CD4-positive, CD25-positive, alpha-beta regulatory T cell (primary cell): Measurements from ENCODE around the gene PNRC1. TPM values are rescaled to one million over a fixed set of nuclear protein-coding genes. Genes with fewer than 3 reads are reported as not detected.
"Not testable (repeated sequence)": the region's sequence is repeated elsewhere in the genome, so short reads cannot be mapped to it uniquely, and the experiment has no call there.

Source experiments
- ATAC-seq, 2 donors: fragments of 150-1000 bp; cut with Tn5 transposase; one replicate each; pipeline ENCODE4 v1.10.0; 2021; ENCODE audit warnings: low read depth in 2 of 2, moderate number of reproducible peaks in 2 of 2, moderate library complexity in 1 of 2
- DNase-seq, 3 donors: peaks; one replicate each; pipeline versions ENCODE4 v3.0.0 to v3.0.0-alpha.2; 2012 to 2022; ENCODE audit warnings: mixed read lengths in 1 of 3
- H3K27ac ChIP-seq: one replicate; pipeline ENCODE4 v1.7.0; 2013; ENCODE audit warnings: mild to moderate bottlenecking, low read length; ENCODE audit not compliant: insufficient read depth, poor library complexity, severe bottlenecking
- H3K27me3 ChIP-seq: one replicate; pipeline ENCODE4 v1.7.0; 2013; ENCODE audit warnings: low read length; ENCODE audit not compliant: control insufficient read depth, insufficient read depth
- H3K36me3 ChIP-seq: one replicate; pipeline ENCODE4 v1.7.0; 2013; ENCODE audit warnings: mild to moderate bottlenecking, low read length, moderate library complexity; ENCODE audit not compliant: control insufficient read depth, insufficient read depth
- H3K4me1 ChIP-seq: 2 replicates; pipeline ENCODE4 v1.7.0; 2013; ENCODE audit warnings: mild to moderate bottlenecking, low read length; ENCODE audit not compliant: insufficient read depth, control insufficient read depth, poor library complexity, severe bottlenecking
- H3K4me3 ChIP-seq: one replicate; pipeline ENCODE4 v1.7.0; 2013; ENCODE audit warnings: low read depth, mild to moderate bottlenecking, low read length, moderate library complexity
- H3K9me3 ChIP-seq, 2 experiments: 1 replicate in 1 of 2; 2 replicates in 1 of 2; pipeline ENCODE4 v1.7.0; 2013; ENCODE audit warnings: low read length in 2 of 2, mild to moderate bottlenecking in 1 of 2, moderate library complexity in 1 of 2; ENCODE audit not compliant: control insufficient read depth in 2 of 2
- H3K27ac Mint-ChIP-seq, 3 donors: one replicate each; pipeline ENCODE4 v1.8.0; 2020 to 2022; ENCODE audit warnings: mild to moderate bottlenecking in 3 of 3, mixed read lengths in 3 of 3, moderate library complexity in 2 of 3
- H3K27me3 Mint-ChIP-seq: one replicate; pipeline ENCODE4 v1.8.0; 2022; ENCODE audit warnings: mild to moderate bottlenecking, mixed read lengths
- H3K36me3 Mint-ChIP-seq: one replicate; pipeline ENCODE4 v1.8.0; 2020; ENCODE audit warnings: mixed read lengths
- H3K4me1 Mint-ChIP-seq, 4 donors: one replicate each; pipeline ENCODE4 v1.8.0; 2020 to 2022; ENCODE audit warnings: mixed read lengths in 4 of 4, mild to moderate bottlenecking in 1 of 4
- H3K4me3 Mint-ChIP-seq, 4 donors: one replicate each; pipeline ENCODE4 v1.8.0; 2020 to 2022; ENCODE audit warnings: mild to moderate bottlenecking in 4 of 4, mixed read lengths in 4 of 4, moderate library complexity in 3 of 4
- H3K9me3 Mint-ChIP-seq, 7 donors: one replicate each; pipeline ENCODE4 v1.8.0; 2020 to 2022; ENCODE audit warnings: mixed read lengths in 7 of 7, mild to moderate bottlenecking in 3 of 7, moderate library complexity in 2 of 7
- polyA plus RNA-seq, 4 donors: library from polyadenylated mRNA; unstranded; fragments of 300-500 nt; fragmentation: Illumina TruSeq; gene quantifications; one replicate each; pipeline ENCODE4 v1.2.3, GENCODE V29; 2021
- total RNA-seq: library from RNA; stranded (reverse); gene quantifications from one replicate; pipeline ENCODE4 v1.2.3, GENCODE V29; 2022

The PNRC1 gene
- total RNA-seq (734 TPM), polyA plus RNA-seq (100 to 1,000 TPM; 357 to 551 (median 483) TPM)

DNA sequence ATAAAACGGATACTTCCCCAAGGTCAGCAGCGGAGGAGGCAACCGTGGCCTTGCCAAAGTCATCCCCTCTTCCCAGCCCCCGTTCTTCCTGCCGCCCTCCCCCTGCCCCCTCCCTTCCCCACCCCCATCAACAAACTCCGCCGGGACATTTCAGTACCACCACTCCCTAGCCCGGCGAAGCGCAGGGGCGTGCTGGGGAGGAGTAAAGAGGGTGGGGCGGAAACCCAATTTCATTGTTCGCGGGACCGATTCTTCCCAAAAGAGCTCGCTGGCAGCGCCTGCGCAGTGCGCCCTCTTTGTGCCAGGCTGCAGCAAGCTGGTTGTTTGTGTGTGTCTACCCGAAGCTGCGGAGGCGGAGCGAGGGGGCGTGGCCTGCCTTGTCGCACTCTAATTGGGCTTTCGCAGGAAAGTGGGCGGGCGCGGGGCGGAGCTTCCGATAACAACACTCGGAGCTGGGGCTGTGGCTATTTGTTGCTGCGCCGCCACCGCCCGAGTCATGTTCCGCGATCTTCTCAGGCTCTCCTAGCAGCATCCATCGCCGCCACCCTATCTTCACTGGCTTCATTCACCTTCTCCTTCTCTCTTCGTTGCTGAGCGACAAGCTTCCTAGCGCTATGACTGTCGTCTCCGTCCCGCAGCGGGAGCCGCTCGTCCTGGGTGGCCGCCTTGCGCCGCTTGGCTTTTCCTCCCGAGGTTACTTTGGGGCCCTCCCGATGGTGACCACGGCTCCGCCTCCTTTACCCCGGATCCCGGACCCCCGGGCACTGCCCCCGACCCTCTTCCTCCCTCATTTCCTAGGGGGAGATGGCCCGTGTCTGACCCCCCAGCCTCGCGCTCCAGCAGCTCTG lies at the start of gene PNRC1:
TSS of gene PNRC1 (plus strand) at position 471 of the 848 bp plus-strand sequence. CDS start at position 615, 144 bp downstream.
- no peaks in the 10 kb centered on the region for H3K9me3 ChIP-seq
- H3K4me1 ChIP-seq: peaks cover 29% of the 10 kb centered on the region
- H3K27me3 Mint-ChIP-seq: peaks cover 18% of the 10 kb centered on the region
- DNase-seq (peak; percentile 100), ATAC-seq (peak; percentile 68 to 76)
- peak within 1 kb of the TSS; percentile 96 to 100 (median 97) for H3K4me3 Mint-ChIP-seq
- peak within 1 kb of the TSS; percentile 99 for H3K4me3 ChIP-seq
- peaks cover 33% of the 10 kb centered on the region for H3K36me3 Mint-ChIP-seq
- no peaks in the 10 kb centered on the region for H3K27me3 ChIP-seq
- H3K27ac ChIP-seq: peak within 1 kb of the TSS; percentile 100
- H3K27ac Mint-ChIP-seq: peak within 1 kb of the TSS; percentile 95 to 98 (median 98)
- no peaks in the 10 kb centered on the region for H3K9me3 Mint-ChIP-seq
- peaks cover 22 to 48% (median 30%) of the 10 kb centered on the region in 4 donors for H3K4me1 Mint-ChIP-seq
- peaks cover 27% of the 10 kb centered on the region for H3K36me3 ChIP-seq

DNA sequence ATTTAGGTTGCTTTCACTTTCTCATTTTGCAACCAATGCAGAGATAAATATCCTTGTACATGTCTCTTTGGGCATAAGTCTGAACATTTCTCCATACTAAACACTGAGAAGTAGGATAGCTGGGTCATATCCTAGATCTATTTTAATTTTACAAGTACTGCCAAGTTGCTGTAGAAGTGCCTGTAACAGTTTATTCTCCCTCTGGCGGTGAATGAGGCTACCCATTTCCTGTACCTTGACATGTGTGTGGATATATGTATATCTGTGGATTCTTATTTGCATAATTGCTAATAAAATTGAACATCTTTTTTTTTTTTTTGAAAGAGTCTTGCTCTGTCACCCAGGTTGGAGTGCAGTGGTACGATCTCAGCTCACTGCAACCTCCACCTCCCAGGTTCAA lies 48.0 kb upstream of the PNRC1 start:
- peaks cover 8% of the 10 kb centered on the region for H3K27me3 Mint-ChIP-seq
- Histone ChIP-seq H3K9me3 (peaks cover 5% of the 10 kb centered on the region in 2 experiments), H3K27me3 (peaks cover 5% of the 10 kb centered on the region), H3K4me3 (no peak overlapping the region), H3K36me3 (no peaks in the 10 kb centered on the region), H3K27ac (no peak overlapping the region), H3K4me1 (no peaks in the 10 kb centered on the region)
- DNase-seq (peak in 1 of 3 donors; percentile 26), ATAC-seq (no peak)
- peaks cover 0 to 2% (median 0%) of the 10 kb centered on the region in 4 donors for H3K4me1 Mint-ChIP-seq
- H3K27ac Mint-ChIP-seq: no peak overlapping the region
- H3K9me3 Mint-ChIP-seq: peaks cover 0 to 4% (median 1%) of the 10 kb centered on the region in 7 donors
- no peaks in the 10 kb centered on the region for H3K36me3 Mint-ChIP-seq
- H3K4me3 Mint-ChIP-seq: no peak overlapping the region

DNA sequence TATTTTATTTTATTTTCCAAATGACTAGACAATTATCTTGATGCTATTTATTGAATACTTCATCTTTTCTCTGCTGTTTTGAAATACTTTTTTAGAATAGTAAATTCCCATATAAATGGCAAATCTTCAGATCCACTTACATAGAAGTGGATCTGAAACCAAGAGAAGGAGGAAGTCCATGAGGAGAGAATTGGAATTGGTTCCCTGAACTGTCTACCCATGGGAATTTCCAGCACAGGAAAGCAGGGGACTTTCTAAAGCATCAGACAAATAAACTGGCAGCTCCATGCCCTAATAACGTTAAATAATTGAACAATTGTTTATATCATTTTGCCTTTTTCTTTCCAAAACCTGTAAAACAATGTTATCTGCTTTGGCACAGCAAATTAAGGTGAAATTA lies 47.1 kb upstream of the PNRC1 start:
- Histone ChIP-seq H3K4me3 (no peak overlapping the region), H3K27ac (no peak overlapping the region), H3K9me3 (peaks cover 10 to 14% of the 10 kb centered on the region in 2 experiments), H3K36me3 (no peaks in the 10 kb centered on the region), H3K27me3 (peaks cover 5% of the 10 kb centered on the region), H3K4me1 (no peaks in the 10 kb centered on the region)
- Mint-ChIP-seq H3K36me3 (peaks cover 1% of the 10 kb centered on the region), H3K27ac (no peak overlapping the region), H3K9me3 (peaks cover 0 to 13% (median 5%) of the 10 kb centered on the region in 7 donors), H3K4me1 (peaks cover 0 to 2% (median 0%) of the 10 kb centered on the region in 4 donors), H3K4me3 (no peak overlapping the region), H3K27me3 (peaks cover 4% of the 10 kb centered on the region)
- DNase-seq: no peak
- ATAC-seq: no peak

DNA sequence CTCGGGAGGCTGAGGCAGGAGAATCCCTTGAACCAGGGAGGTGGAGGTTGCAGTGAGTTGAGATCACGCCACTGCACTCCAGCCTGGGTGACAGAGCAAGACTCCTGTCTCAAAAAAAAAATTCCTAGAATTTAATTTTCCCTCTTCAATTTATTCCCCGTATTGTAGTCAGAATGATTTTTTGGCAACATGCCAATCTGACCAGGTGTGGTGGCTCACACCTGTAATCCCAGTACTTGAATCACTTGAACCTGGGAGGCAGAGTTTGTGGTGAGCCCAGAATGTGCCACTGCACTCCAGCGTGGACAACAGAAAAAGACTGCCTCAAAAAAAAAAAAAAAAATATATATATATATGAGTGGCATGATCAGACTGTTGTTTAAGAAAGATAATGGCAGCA lies 46.4 kb upstream of the PNRC1 start:
- not testable (repeated sequence) for H3K4me3 ChIP-seq, DNase-seq, H3K36me3 ChIP-seq, ATAC-seq, H3K36me3 Mint-ChIP-seq, H3K27ac Mint-ChIP-seq, H3K27me3 Mint-ChIP-seq, H3K4me1 ChIP-seq, H3K27me3 ChIP-seq, H3K4me1 Mint-ChIP-seq, H3K27ac ChIP-seq, H3K4me3 Mint-ChIP-seq
- peaks cover 0 to 19% (median 8%) of the 10 kb centered on the region in 7 donors for H3K9me3 Mint-ChIP-seq
- H3K9me3 ChIP-seq: peaks cover 15 to 19% of the 10 kb centered on the region in 2 experiments

DNA sequence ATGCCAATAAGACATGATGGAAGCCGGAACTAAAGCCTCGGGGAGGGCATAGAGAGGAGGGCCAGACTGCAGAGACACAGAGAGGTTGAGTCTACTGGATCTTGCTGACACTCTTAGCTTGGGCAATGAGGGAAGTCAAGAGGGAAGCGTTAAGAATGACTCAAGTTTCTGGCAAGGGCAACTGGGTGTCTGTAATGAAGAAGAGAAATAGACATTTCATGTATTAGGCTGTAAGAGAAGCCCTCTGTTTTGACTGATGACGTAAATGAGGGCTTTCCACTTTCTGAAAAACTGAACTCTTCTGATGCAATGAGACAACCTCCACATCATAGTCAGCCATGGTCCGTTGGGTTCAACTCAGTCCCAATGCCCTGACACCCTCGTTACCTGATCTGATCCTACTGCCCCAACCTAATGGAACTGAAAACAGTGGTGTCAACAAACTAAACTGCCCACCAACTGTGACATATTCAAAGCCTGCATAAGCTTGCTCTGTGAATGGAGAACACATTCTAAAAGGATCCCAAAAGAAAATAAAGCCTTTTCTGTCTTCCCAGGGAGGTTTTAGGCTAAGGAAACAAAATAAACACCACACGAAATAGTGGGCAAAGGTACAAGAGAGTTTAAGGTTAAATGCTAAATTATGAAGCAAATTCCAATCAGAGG lies 45.8 kb upstream of the PNRC1 start:
- no peak overlapping the region for H3K27ac Mint-ChIP-seq
- H3K4me1 ChIP-seq: no peaks in the 10 kb centered on the region
- DNase-seq: no peak
- no peaks in the 10 kb centered on the region for H3K36me3 ChIP-seq
- ATAC-seq: peak in 1 of 2 donors; percentile 12
- H3K4me3 ChIP-seq: no peak overlapping the region
- peaks cover 16 to 19% of the 10 kb centered on the region in 2 experiments for H3K9me3 ChIP-seq
- H3K27ac ChIP-seq: no peak overlapping the region
- no peaks in the 10 kb centered on the region for H3K27me3 Mint-ChIP-seq
- H3K9me3 Mint-ChIP-seq: peaks cover 0 to 20% (median 12%) of the 10 kb centered on the region in 7 donors
- no peaks in the 10 kb centered on the region for H3K27me3 ChIP-seq
- peaks cover 4% of the 10 kb centered on the region for H3K36me3 Mint-ChIP-seq
- H3K4me1 Mint-ChIP-seq: peaks cover 0 to 2% (median 0%) of the 10 kb centered on the region in 4 donors
- no peak overlapping the region for H3K4me3 Mint-ChIP-seq

DNA sequence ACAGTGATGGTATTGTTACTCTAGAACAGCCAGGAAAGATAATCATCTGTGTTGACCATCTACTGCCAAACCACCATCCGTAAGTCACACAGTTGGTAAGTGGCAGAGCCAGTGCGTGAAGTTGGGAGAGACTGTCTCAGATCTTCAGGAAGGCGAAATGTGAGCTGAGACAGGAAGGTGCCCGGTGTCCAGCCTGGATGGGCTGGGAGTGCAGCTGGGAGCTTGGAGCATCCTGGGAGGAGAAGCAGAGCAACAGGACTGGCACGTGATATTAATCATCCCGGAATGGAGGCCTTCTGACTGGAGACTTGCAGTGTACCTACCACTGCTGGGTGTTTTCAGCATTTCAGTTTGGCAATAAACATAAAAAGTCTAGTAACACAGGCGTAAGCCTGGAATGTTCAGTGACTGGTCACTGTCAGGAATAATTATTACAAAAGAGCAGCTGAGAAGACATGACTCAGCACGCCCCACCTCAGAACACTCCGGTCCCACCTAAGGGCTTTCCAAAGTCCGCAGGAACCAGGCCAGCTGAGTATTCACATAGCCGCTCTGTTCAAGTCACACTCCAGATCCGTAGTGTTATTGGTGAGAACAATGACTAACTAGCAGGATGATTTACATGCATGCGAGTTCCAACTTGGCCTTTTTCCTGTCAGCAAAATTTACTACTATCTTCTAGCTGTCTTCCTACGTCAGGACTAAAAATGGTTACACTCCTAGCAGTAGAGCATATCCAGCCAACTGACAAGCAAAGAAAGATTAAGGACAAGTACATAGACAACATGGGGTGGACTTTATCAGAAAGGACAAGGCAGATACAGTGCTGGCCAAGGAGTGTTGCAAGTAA lies 45.1 kb upstream of the PNRC1 start:
- Histone ChIP-seq H3K9me3 (peaks cover 17 to 19% of the 10 kb centered on the region in 2 experiments), H3K27ac (no peak overlapping the region), H3K4me3 (no peak overlapping the region), H3K4me1 (no peaks in the 10 kb centered on the region), H3K36me3 (no peaks in the 10 kb centered on the region), H3K27me3 (no peaks in the 10 kb centered on the region)
- Mint-ChIP-seq H3K27me3 (no peaks in the 10 kb centered on the region), H3K27ac (no peak overlapping the region), H3K4me3 (no peak overlapping the region), H3K36me3 (peaks cover 4% of the 10 kb centered on the region), H3K4me1 (peaks cover 0 to 2% (median 0%) of the 10 kb centered on the region in 4 donors), H3K9me3 (peaks cover 0 to 20% (median 12%) of the 10 kb centered on the region in 7 donors)
- ATAC-seq (no peak), DNase-seq (no peak)
